Trophoblast cell (in vitro differentiated cells and primary cell): ENCODE measurements around the gene QRSL1.
"Not testable (repeated sequence)": the region's sequence is repeated elsewhere in the genome, so short reads cannot be mapped to it uniquely, and the experiment has no call there.

ENCODE experiments used
- DNase-seq, 2 donors: peaks; one replicate each; pipeline ENCODE4 v3.0.0-alpha.2; 2016
- H2AFZ ChIP-seq: 2 replicates; pipeline ENCODE4 v1.6.1; 2013; ENCODE audit warnings: low read length, moderate library complexity, mild to moderate bottlenecking; ENCODE audit not compliant: insufficient read depth, poor library complexity
- H2AK5ac ChIP-seq: 2 replicates; pipeline ENCODE4 v1.6.1; 2013; ENCODE audit warnings: mild to moderate bottlenecking, low read length
- H2BK120ac ChIP-seq: 2 replicates; pipeline ENCODE4 v1.6.1; 2013; ENCODE audit warnings: low read length, mild to moderate bottlenecking, moderate library complexity; ENCODE audit not compliant: insufficient read depth, poor library complexity
- H2BK12ac ChIP-seq: 2 replicates; pipeline ENCODE4 v1.6.1; 2013; ENCODE audit warnings: mild to moderate bottlenecking, low read length, moderate library complexity
- H2BK5ac ChIP-seq: 2 replicates; pipeline ENCODE4 v1.6.1; 2013; ENCODE audit warnings: low read length, low read depth, moderate library complexity, mild to moderate bottlenecking; ENCODE audit not compliant: poor library complexity
- H3K14ac ChIP-seq: 2 replicates; pipeline ENCODE4 v1.6.1; 2013; ENCODE audit warnings: mild to moderate bottlenecking, low read length
- H3K18ac ChIP-seq: 2 replicates; pipeline ENCODE4 v1.6.1; 2013; ENCODE audit warnings: mild to moderate bottlenecking, low read length
- H3K23ac ChIP-seq: 2 replicates; pipeline ENCODE4 v1.6.1; 2013; ENCODE audit warnings: low read length
- H3K27ac ChIP-seq: 2 replicates; pipeline ENCODE4 v1.5.1; 2013; ENCODE audit warnings: low read depth, mild to moderate bottlenecking, inconsistent platforms, low read length, moderate library complexity
- H3K27me3 ChIP-seq: 2 replicates; pipeline ENCODE4 v1.6.1; 2013; ENCODE audit warnings: inconsistent platforms, mild to moderate bottlenecking, low read length, moderate library complexity; ENCODE audit not compliant: insufficient read depth
- H3K36me3 ChIP-seq, 2 experiments: 1 replicate in 1 of 2; 2 replicates in 1 of 2; pipeline ENCODE4 v1.6.1; 2013; ENCODE audit warnings: low read length in 2 of 2, mild to moderate bottlenecking in 2 of 2, moderate library complexity in 1 of 2; ENCODE audit not compliant: insufficient read depth in 2 of 2, control insufficient read depth in 1 of 2
- H3K4ac ChIP-seq: 2 replicates; pipeline ENCODE4 v1.6.1; 2013; ENCODE audit warnings: low read depth, mild to moderate bottlenecking, low read length, moderate library complexity
- H3K4me1 ChIP-seq, 2 experiments: 1 replicate in 1 of 2; 2 replicates in 1 of 2; pipeline ENCODE4 v1.6.1; 2013; ENCODE audit warnings: low read length in 2 of 2, mild to moderate bottlenecking in 2 of 2, moderate library complexity in 1 of 2; ENCODE audit not compliant: insufficient read depth in 2 of 2, control insufficient read depth in 1 of 2
- H3K4me2 ChIP-seq: 2 replicates; pipeline ENCODE4 v1.6.1; 2013; ENCODE audit warnings: inconsistent platforms, mild to moderate bottlenecking, low read length, moderate library complexity
- H3K4me3 ChIP-seq: 2 replicates; pipeline ENCODE4 v1.5.1; 2013; ENCODE audit warnings: mild to moderate bottlenecking, low read depth, low read length, inconsistent platforms
- H3K79me1 ChIP-seq: one replicate; pipeline ENCODE4 v1.6.1; 2013; ENCODE audit warnings: low read length
- H3K79me2 ChIP-seq: 2 replicates; pipeline ENCODE4 v1.6.1; 2013; ENCODE audit warnings: low read length, mild to moderate bottlenecking; ENCODE audit not compliant: control insufficient read depth, insufficient read depth, poor library complexity
- H3K9ac ChIP-seq: 2 replicates; pipeline ENCODE4 v1.6.1; 2013; ENCODE audit warnings: mild to moderate bottlenecking, low read length
- H3K9me3 ChIP-seq: 2 replicates; pipeline ENCODE4 v1.6.1; 2013; ENCODE audit warnings: low read depth, mild to moderate bottlenecking, control low read depth, inconsistent platforms, low read length; ENCODE audit not compliant: insufficient read depth
- H4K12ac ChIP-seq: 2 replicates; pipeline ENCODE4 v1.6.1; 2013; ENCODE audit warnings: low read depth, mild to moderate bottlenecking, low read length, moderate library complexity
- H4K8ac ChIP-seq: 2 replicates; pipeline ENCODE4 v1.6.1; 2013; ENCODE audit warnings: low read depth, mild to moderate bottlenecking, low read length, moderate library complexity
- H4K91ac ChIP-seq: one replicate; pipeline ENCODE4 v1.6.1; 2013; ENCODE audit warnings: low read depth, mild to moderate bottlenecking, low read length, moderate library complexity
- WGBS: extraction: QIAGEN DNeasy Blood & Tissue Kit; methylation state at CpG from one replicate; pipeline ENCODE4 v1.1.7; 2013; ENCODE audit warnings: missing lambda C conversion rate; ENCODE audit not compliant: insufficient read length, insufficient coverage; ENCODE audit errors: extremely low coverage; 5-methylcytosine and 5-hydroxymethylcytosine counted together

The QRSL1 gene

GRCh38 chr6:106623039-106623438 lies 6.3 kb upstream of the QRSL1 start:
- Histone ChIP-seq H3K23ac (no peak overlapping the region), H3K4me1 (no peaks in the 10 kb centered on the region), H2BK120ac (no peak overlapping the region), H3K27me3 (no peaks in the 10 kb centered on the region), H3K79me1 (no peaks in the 10 kb centered on the region), H2AFZ (no peak overlapping the region), H3K9me3 (peaks cover 3% of the 10 kb centered on the region), H4K12ac (no peak overlapping the region), H3K27ac (no peak overlapping the region), H3K18ac (no peak overlapping the region), H2BK12ac (no peak overlapping the region), H4K8ac (no peak overlapping the region), H3K4me3 (no peak overlapping the region), H2AK5ac (no peak overlapping the region), H3K4me2 (no peak overlapping the region), H3K9ac (no peak overlapping the region), H2BK5ac (no peak overlapping the region), H3K4ac (no peak overlapping the region), H3K79me2 (no peaks in the 10 kb centered on the region), H4K91ac (no peak overlapping the region), H3K36me3 (no peaks in the 10 kb centered on the region), H3K14ac (no peak overlapping the region)
- WGBS = no CpG with 5 or more reads among the region's 1 CpG
- DNase-seq = no peak

- no peak overlapping the region for H2BK12ac ChIP-seq
- H3K14ac ChIP-seq = no peak overlapping the region
- H3K27me3 ChIP-seq = no peaks in the 10 kb centered on the region
- WGBS = no CpG with 5 or more reads among the region's 2 CpGs
- no peak overlapping the region for H2AFZ ChIP-seq
- H4K91ac ChIP-seq = no peak overlapping the region
- H3K9ac ChIP-seq = no peak overlapping the region
- H3K79me1 ChIP-seq = peaks cover 2% of the 10 kb centered on the region
- no peak overlapping the region for H3K4me3 ChIP-seq
- peaks cover 3% of the 10 kb centered on the region for H3K9me3 ChIP-seq
- H2BK5ac ChIP-seq = no peak overlapping the region
- H3K18ac ChIP-seq = no peak overlapping the region
- H3K4ac ChIP-seq = no peak overlapping the region
- H2AK5ac ChIP-seq = no peak overlapping the region
- H3K36me3 ChIP-seq = no peaks in the 10 kb centered on the region
- DNase-seq = no peak
- no peak overlapping the region for H3K27ac ChIP-seq
- H3K23ac ChIP-seq = no peak overlapping the region
- no peak overlapping the region for H4K8ac ChIP-seq
- H3K4me2 ChIP-seq = no peak overlapping the region
- H3K4me1 ChIP-seq = peaks cover 3% of the 10 kb centered on the region in 2 experiments
- H2BK120ac ChIP-seq = no peak overlapping the region
- H4K12ac ChIP-seq = no peak overlapping the region
- peaks cover 2% of the 10 kb centered on the region for H3K79me2 ChIP-seq
Observed at GRCh38 chr6:106626485-106626884, 2.9 kb upstream of the QRSL1 start.

- H3K18ac ChIP-seq, H2AK5ac ChIP-seq, H3K36me3 ChIP-seq, H2BK120ac ChIP-seq, H4K8ac ChIP-seq, H3K9ac ChIP-seq, H3K4me3 ChIP-seq, H2AFZ ChIP-seq, H3K4me2 ChIP-seq, H3K9me3 ChIP-seq, H3K79me1 ChIP-seq, H3K79me2 ChIP-seq, H4K12ac ChIP-seq, H3K4ac ChIP-seq, H2BK5ac ChIP-seq, H3K23ac ChIP-seq, H3K27ac ChIP-seq, H3K27me3 ChIP-seq, H4K91ac ChIP-seq, H3K14ac ChIP-seq, H2BK12ac ChIP-seq, H3K4me1 ChIP-seq: not testable (repeated sequence)
- DNase-seq = peak; percentile 32 to 58
- WGBS = no CpG with 5 or more reads among the region's 16 CpGs
Observed at GRCh38 chr6:106627760-106628159, 1.6 kb upstream of the QRSL1 start.

- Histone ChIP-seq H2BK12ac (no peak overlapping the region), H3K4me2 (peak overlapping the region; percentile 67), H3K27me3 (no peaks in the 10 kb centered on the region), H3K4me3 (no peak overlapping the region), H2BK5ac (no peak overlapping the region), H3K18ac (no peak overlapping the region), H4K12ac (no peak overlapping the region), H3K36me3 (no peaks in the 10 kb centered on the region), H3K14ac (no peak overlapping the region), H3K9me3 (no peaks in the 10 kb centered on the region), H3K9ac (no peak overlapping the region), H4K8ac (peak overlapping the region; percentile 49), H3K4ac (no peak overlapping the region), H2AFZ (peak overlapping the region; percentile 14), H3K4me1 (peaks cover 3% of the 10 kb centered on the region in 2 experiments), H2BK120ac (no peak overlapping the region), H3K23ac (no peak overlapping the region), H4K91ac (no peak overlapping the region), H3K79me2 (peaks cover 2% of the 10 kb centered on the region), H3K27ac (no peak overlapping the region), H2AK5ac (no peak overlapping the region), H3K79me1 (peaks cover 2% of the 10 kb centered on the region)
- DNase-seq = peak; percentile 8 to 45
- WGBS = no CpG with 5 or more reads among the region's 7 CpGs
Observed at GRCh38 chr6:106628658-106629102, 698 bp upstream of the QRSL1 start.
